Dermis microvascular lymphatic vessel endothelial cell (primary cell): Measurements from ENCODE around the gene FGB. TPM values are rescaled to one million over a fixed set of nuclear protein-coding genes. Genes with fewer than 3 reads are reported as not detected.
"Not testable (repeated sequence)": the region's sequence is repeated elsewhere in the genome, so short reads cannot be mapped to it uniquely, and the experiment has no call there.

Experiments used
- DNase-seq, 2 donors: peaks; one replicate each; pipeline versions ENCODE4 v3.0.0 to v3.0.0-alpha.2; 2010; ENCODE audit warnings: low read depth in 2 of 2
- total RNA-seq: library from RNA; depleted of rRNA; stranded (reverse); fragments of >200 nt; gene quantifications from 2 replicates; pipeline ENCODE4 v1.2.1, GENCODE V29; 2014

Gene FGB
- total RNA-seq, 1 donor from 2014 or later = not detected

- no peak for DNase-seq
Observed at GRCh38 chr4:154565704-154566103, 2.9 kb downstream of the FGB start.

- DNase-seq = no peak
Observed at GRCh38 chr4:154566639-154567204, 3.9 kb downstream of the FGB start.

GRCh38 chr4:154569028-154569427, 6.2 kb downstream of the FGB start:
- DNase-seq = no peak

- no peak for DNase-seq
Observed at GRCh38 chr4:154569584-154569983, 6.8 kb downstream of the FGB start.

GRCh38 chr4:154573190-154573870, 10.5 kb downstream of the FGB start:
- no peak for DNase-seq

GRCh38 chr4:154574311-154574710, 11.5 kb downstream of the FGB start:
- no peak for DNase-seq

GRCh38 chr4:154577324-154577723, 14.5 kb downstream of the FGB start:
- no peak for DNase-seq

- no peak for DNase-seq
Observed at GRCh38 chr4:154578919-154579318, 16.1 kb downstream of the FGB start.

GRCh38 chr4:154579927-154580326, 17.1 kb downstream of the FGB start:
- no peak for DNase-seq

GRCh38 chr4:154582723-154583122, 19.9 kb downstream of the FGB start:
- no peak for DNase-seq

- no peak for DNase-seq
Observed at GRCh38 chr4:154583230-154583629, 20.4 kb downstream of the FGB start.

- no peak for DNase-seq
Observed at GRCh38 chr4:154583677-154584076, 20.9 kb downstream of the FGB start.

GRCh38 chr4:154584259-154584658, 21.4 kb downstream of the FGB start:
- no peak for DNase-seq

- no peak for DNase-seq
Observed at GRCh38 chr4:154585369-154586018, 22.7 kb downstream of the FGB start.

GRCh38 chr4:154586296-154587033, 23.7 kb downstream of the FGB start:
- DNase-seq = no peak

- DNase-seq = no peak
Observed at GRCh38 chr4:154588198-154588597, 25.4 kb downstream of the FGB start.

GRCh38 chr4:154589296-154590197, 26.7 kb downstream of the FGB start:
- no peak for DNase-seq

- DNase-seq = no peak
Observed at GRCh38 chr4:154590329-154591006, 27.7 kb downstream of the FGB start, which contains the start of gene FGA. TSS of gene FGA (minus strand) at chr4:154590742. CDS start at chr4:154590687, 55 bp downstream.

GRCh38 chr4:154591890-154592289, 29.1 kb downstream of the FGB start:
- no peak for DNase-seq

GRCh38 chr4:154593868-154594267, 31.1 kb downstream of the FGB start:
- DNase-seq = no peak

GRCh38 chr4:154594343-154594742, 31.5 kb downstream of the FGB start:
- DNase-seq = not testable (repeated sequence)
